H9 (cell line): ENCODE measurements around the gene CLIC1. TPM values are rescaled to one million over a fixed set of nuclear protein-coding genes. Genes with fewer than 3 reads are reported as not detected.

Source experiments
- DNase-seq: peaks from one replicate; pipeline ENCODE4 v3.0.0-alpha.2; 2017
- H2AFZ ChIP-seq: one replicate; pipeline ENCODE4 v1.6.1; 2013; ENCODE audit warnings: mild to moderate bottlenecking, low read length, control low read depth, moderate library complexity
- H2AK5ac ChIP-seq: 2 replicates; pipeline ENCODE4 v1.6.1; 2013; ENCODE audit warnings: low read length, control low read depth, mixed read lengths; ENCODE audit not compliant: insufficient read length
- H2BK120ac ChIP-seq: one replicate; pipeline ENCODE4 v1.6.1; 2013; ENCODE audit warnings: low read depth, mild to moderate bottlenecking, low read length, control low read depth, inconsistent platforms; ENCODE audit not compliant: poor library complexity, severe bottlenecking
- H2BK12ac ChIP-seq: 2 replicates; pipeline ENCODE4 v1.6.1; 2013; ENCODE audit warnings: low read length, control low read depth, mixed read lengths, low read depth; ENCODE audit not compliant: insufficient read length
- H2BK15ac ChIP-seq: 2 replicates; pipeline ENCODE4 v1.6.1; 2013; ENCODE audit warnings: low read depth, low read length, control low read depth
- H2BK20ac ChIP-seq: one replicate; pipeline ENCODE4 v1.6.1; 2013; ENCODE audit warnings: low read depth, mild to moderate bottlenecking, low read length, control low read depth, inconsistent platforms; ENCODE audit not compliant: poor library complexity, severe bottlenecking
- H2BK5ac ChIP-seq: 2 replicates; pipeline ENCODE4 v1.6.1; 2013; ENCODE audit warnings: low read length, control low read depth, mixed read lengths; ENCODE audit not compliant: insufficient read length
- H3K14ac ChIP-seq: 2 replicates; pipeline ENCODE4 v1.6.1; 2013; ENCODE audit warnings: low read length, control low read depth; ENCODE audit not compliant: insufficient read depth
- H3K18ac ChIP-seq: 2 replicates; pipeline ENCODE4 v1.6.1; 2013; ENCODE audit warnings: low read depth, mild to moderate bottlenecking, mixed read lengths, low read length, control low read depth; ENCODE audit not compliant: insufficient read length
- H3K23ac ChIP-seq: 2 replicates; pipeline ENCODE4 v1.6.1; 2013; ENCODE audit warnings: low read length, control low read depth, mixed read lengths, low read depth; ENCODE audit not compliant: insufficient read length
- H3K23me2 ChIP-seq: 2 replicates; pipeline ENCODE4 v1.6.1; 2013; ENCODE audit warnings: low read depth, mild to moderate bottlenecking, mixed read lengths, low read length, control low read depth; ENCODE audit not compliant: insufficient read length, poor library complexity, severe bottlenecking
- H3K27ac ChIP-seq: 2 replicates; pipeline ENCODE4 v1.5.1; 2013; ENCODE audit warnings: low read length, control low read depth, mixed read lengths, low read depth; ENCODE audit not compliant: insufficient read length
- H3K27me3 ChIP-seq: 2 replicates; pipeline ENCODE4 v1.6.1; 2013; ENCODE audit warnings: low read length, control low read depth, inconsistent platforms; ENCODE audit not compliant: insufficient read depth
- H3K4ac ChIP-seq: 2 replicates; pipeline ENCODE4 v1.6.1; 2013; ENCODE audit warnings: low read depth, mild to moderate bottlenecking, control low read depth, inconsistent platforms, low read length, moderate library complexity
- H3K4me1 ChIP-seq: 2 replicates; pipeline ENCODE4 v1.6.1; 2013; ENCODE audit warnings: low read length, control low read depth, inconsistent platforms; ENCODE audit not compliant: insufficient read depth
- H3K4me2 ChIP-seq: 2 replicates; pipeline ENCODE4 v1.6.1; 2013; ENCODE audit warnings: low read length, control low read depth, mixed read lengths; ENCODE audit not compliant: insufficient read length, insufficient read depth
- H3K56ac ChIP-seq: 2 replicates; pipeline ENCODE4 v1.6.1; 2013; ENCODE audit warnings: low read depth, mild to moderate bottlenecking, mixed read lengths, low read length, control low read depth; ENCODE audit not compliant: insufficient read length
- H3K79me1 ChIP-seq: 2 replicates; pipeline ENCODE4 v1.6.1; 2013; ENCODE audit warnings: low read depth, mild to moderate bottlenecking, moderate library complexity, low read length, control low read depth, inconsistent platforms; ENCODE audit not compliant: insufficient read depth, poor library complexity, severe bottlenecking
- H3K79me2 ChIP-seq: 2 replicates; pipeline ENCODE4 v1.6.1; 2013; ENCODE audit warnings: low read length, control low read depth, inconsistent platforms; ENCODE audit not compliant: insufficient read depth
- H3K9ac ChIP-seq: 2 replicates; pipeline ENCODE4 v1.6.1; 2013; ENCODE audit warnings: low read length, control low read depth, mixed read lengths; ENCODE audit not compliant: insufficient read length; ENCODE audit errors: extremely low read depth
- H3K9me3 ChIP-seq: one replicate; pipeline ENCODE4 v1.6.1; 2013; ENCODE audit warnings: low read depth, low read length, inconsistent platforms; ENCODE audit not compliant: control insufficient read depth
- H3T11ph ChIP-seq: one replicate; pipeline ENCODE4 v1.6.1; 2013; ENCODE audit warnings: mild to moderate bottlenecking, low read length, control low read depth, inconsistent platforms
- H4K20me1 ChIP-seq: one replicate; pipeline ENCODE4 v1.6.1; 2013; ENCODE audit not compliant: control insufficient read depth, insufficient read length, insufficient read depth
- H4K5ac ChIP-seq: 2 replicates; pipeline ENCODE4 v1.6.1; 2013; ENCODE audit warnings: low read depth, mild to moderate bottlenecking, mixed read lengths, low read length, control low read depth; ENCODE audit not compliant: insufficient read length
- H4K8ac ChIP-seq: replicated peaks from 2 replicates; pipeline ENCODE4 v1.6.1; 2013; ENCODE audit warnings: low read length, control low read depth, mixed read lengths, low read depth; ENCODE audit not compliant: insufficient read length
- H4K91ac ChIP-seq: 2 replicates; pipeline ENCODE4 v1.6.1; 2013; ENCODE audit warnings: low read depth, mild to moderate bottlenecking, moderate library complexity, mixed read lengths, low read length, control low read depth; ENCODE audit not compliant: insufficient read length
- H3K27ac Mint-ChIP-seq, 3 experiments: 2 replicates in 2 of 3; 3 replicates in 1 of 3; pipeline ENCODE4 v1.8.0; 2020 to 2021; ENCODE audit warnings: mixed read lengths in 3 of 3, mild to moderate bottlenecking in 1 of 3, moderate library complexity in 1 of 3
- H3K27me3 Mint-ChIP-seq: 2 replicates; pipeline ENCODE4 v1.8.0; 2021; ENCODE audit warnings: low read depth, mild to moderate bottlenecking, moderate library complexity, mixed read lengths
- H3K36me3 Mint-ChIP-seq, 3 experiments: 2 replicates in 2 of 3; 3 replicates in 1 of 3; pipeline ENCODE4 v1.8.0; 2020 to 2021; ENCODE audit warnings: low read depth in 3 of 3, mixed read lengths in 3 of 3; ENCODE audit not compliant: insufficient read depth in 1 of 3
- H3K4me1 Mint-ChIP-seq, 2 experiments: 2 replicates each; pipeline ENCODE4 v1.8.0; 2020; ENCODE audit warnings: mixed read lengths in 2 of 2
- H3K4me3 Mint-ChIP-seq, 2 experiments: 2 replicates in 1 of 2; 3 replicates in 1 of 2; pipeline ENCODE4 v1.8.0; 2020 to 2021; ENCODE audit warnings: mild to moderate bottlenecking in 2 of 2, mixed read lengths in 2 of 2, moderate library complexity in 1 of 2
- H3K9me3 Mint-ChIP-seq, 2 experiments: 2 replicates in 1 of 2; 3 replicates in 1 of 2; pipeline ENCODE4 v1.8.0; 2020; ENCODE audit warnings: mild to moderate bottlenecking in 2 of 2, mixed read lengths in 2 of 2, moderate library complexity in 1 of 2
- CTCF ChIP-seq: fragments of 200-600 bp; sonication (generic); conservative IDR thresholded peaks from 3 replicates; pipeline ENCODE4 v1.8.0; 2021; ENCODE audit warnings: antibody characterized with exemption, mild to moderate bottlenecking
- WGBS: extraction: QIAGEN DNeasy Blood & Tissue Kit; methylation state at CpG from one replicate; pipeline ENCODE4 v1.1.7; 2013; ENCODE audit warnings: missing lambda C conversion rate, low lambda C conversion rate, mixed read lengths; ENCODE audit not compliant: insufficient read length; ENCODE audit errors: extremely low coverage; 5-methylcytosine and 5-hydroxymethylcytosine counted together
- total RNA-seq: library from RNA; stranded (reverse); gene quantifications from 2 replicates; pipeline ENCODE4 v1.2.1, GENCODE V29; 2021

The CLIC1 gene
- total RNA-seq, 1 experiment from 2014 or later = 265 TPM

GRCh38 chr6:31762356-31762755 is 26.0 kb upstream of the CLIC1 start, which contains the start of gene SAPCD1:
TSS of gene SAPCD1 (plus strand) at chr6:31762656. CDS start at chr6:31763055, 399 bp downstream.
- H3K9me3 Mint-ChIP-seq = no peaks in the 10 kb centered on the region; a peak in 1 of 5 replicates
- no peak within 1 kb of the TSS for H2AK5ac ChIP-seq
- H3K27me3 ChIP-seq = no peaks in the 10 kb centered on the region
- H3K23me2 ChIP-seq = no peaks in the 10 kb centered on the region
- H3K79me2 ChIP-seq = no peaks in the 10 kb centered on the region
- DNase-seq = no peak
- H3K27ac ChIP-seq = no peak within 1 kb of the TSS
- WGBS = no CpG with 5 or more reads among the region's 4 CpGs
- peaks cover 23 to 27% of the 10 kb centered on the region in 2 experiments for H3K4me1 Mint-ChIP-seq
- H3K36me3 Mint-ChIP-seq = peaks cover 13 to 49% (median 34%) of the 10 kb centered on the region in 3 experiments
- no peak within 1 kb of the TSS for H3K56ac ChIP-seq
- peak within 1 kb of the TSS in 1 of 2 experiments; percentile 24; a peak in 2 of 5 replicates for H3K4me3 Mint-ChIP-seq
- H3K27ac Mint-ChIP-seq = peak within 1 kb of the TSS; percentile 28 to 93 (median 77); a peak in 5 of 7 replicates
- no peak within 1 kb of the TSS for H3K4ac ChIP-seq
- H4K5ac ChIP-seq = no peak within 1 kb of the TSS
- no peak within 1 kb of the TSS for H2BK12ac ChIP-seq
- no peak within 1 kb of the TSS for H3K23ac ChIP-seq
- H4K91ac ChIP-seq = no peak within 1 kb of the TSS
- H3T11ph ChIP-seq = no peak within 1 kb of the TSS
- H2BK15ac ChIP-seq = no peak within 1 kb of the TSS
- H2BK5ac ChIP-seq = no peak within 1 kb of the TSS
- no peaks in the 10 kb centered on the region for H3K4me1 ChIP-seq
- no peaks in the 10 kb centered on the region for H3K9me3 ChIP-seq
- H3K14ac ChIP-seq = no peak within 1 kb of the TSS; the same call in 1 of the 2 replicates
- H4K20me1 ChIP-seq = no peaks in the 10 kb centered on the region
- no peak within 1 kb of the TSS for H4K8ac ChIP-seq
- no peak within 1 kb of the TSS for H3K18ac ChIP-seq
- H3K79me1 ChIP-seq = no peaks in the 10 kb centered on the region
- TF ChIP-seq CTCF = no peak
- H3K4me2 ChIP-seq = no peak within 1 kb of the TSS
- H2BK20ac ChIP-seq = no peak within 1 kb of the TSS
- H2BK120ac ChIP-seq = no peak within 1 kb of the TSS
- no peak within 1 kb of the TSS for H3K9ac ChIP-seq
- H2AFZ ChIP-seq = no peak within 1 kb of the TSS
- H3K27me3 Mint-ChIP-seq = no peaks in the 10 kb centered on the region; the same call in 1 of the 2 replicates
